Suprapubic skin (tissue), 4 donors: ENCODE measurements around the gene FAM89B.

Experiments used
- CTCF ChIP-seq, 2 donors: fragments of 200-600 bp in 1 of 2; fragments of 450-650 bp in 1 of 2; sonication (generic) in 1 of 2; IDR thresholded peaks; one replicate each; pipeline ENCODE4 v1.5.1; 2016 to 2019; ENCODE audit warnings: antibody characterized with exemption in 2 of 2, mild to moderate bottlenecking in 1 of 2, moderate library complexity in 1 of 2
- EP300 ChIP-seq: sonication (generic); formaldehyde crosslinking; IDR thresholded peaks from one replicate; pipeline ENCODE4 v1.6.1; 2017; ENCODE audit warnings: antibody characterized with exemption
- POLR2A ChIP-seq, 2 donors: fragments of 450-650 bp; IDR thresholded peaks; one replicate each; pipeline ENCODE4 v1.6.1; 2017; ENCODE audit warnings: antibody characterized with exemption in 2 of 2, mild to moderate bottlenecking in 2 of 2, moderate library complexity in 2 of 2
- POLR2AphosphoS5 ChIP-seq, 3 donors: sonication (generic); formaldehyde crosslinking; IDR thresholded peaks; one replicate each; pipeline ENCODE4 v1.6.1; 2017; ENCODE audit warnings: antibody characterized with exemption in 3 of 3

- no peak for TF ChIP-seq CTCF (IDR thresholded peaks at IDR 0.05)
- peak in 1 of 2 donors; percentile 41 for TF ChIP-seq POLR2A (IDR thresholded peaks at IDR 0.05)
- TF ChIP-seq POLR2AphosphoS5 (IDR thresholded peaks at IDR 0.05), result peak in 2 of 3 donors; percentile 29 to 61
- TF ChIP-seq EP300, result no peak
Measured at GRCh38 chr11:65524741-65525545, 47.4 kb upstream of the FAM89B start, which contains the start of gene SCYL1.
